ENCODE results near the gene CYTH4. TPM values are rescaled to one million over a fixed set of nuclear protein-coding genes. Genes with fewer than 3 reads are reported as not detected.

CYTH4 gene
- total and polyA plus RNA-seq, 4 donors, result 1.9 to 9.9 (median 5.9) TPM

GRCh38 chr22:37363261-37363992 is 81.1 kb downstream of the CYTH4 start:
- no peaks in the 10 kb centered on the region for H3K27me3 ChIP-seq (ENCODE audit: control insufficient read depth in 4 of 4, insufficient read depth in 4 of 4, low read length in 3 of 4)
- H3K4me1 ChIP-seq (ENCODE audit: control insufficient read depth in 4 of 4, insufficient read depth in 4 of 4, low read length in 3 of 4), result no peaks in the 10 kb centered on the region
- H3K9me3 ChIP-seq (ENCODE audit: control insufficient read depth in 4 of 4, low read length in 3 of 4), result no peaks in the 10 kb centered on the region
- DNase-seq (ENCODE audit: low spot score), result no peak
- H3K4me3 ChIP-seq (ENCODE audit: low read depth in 1 of 3, low read length in 3 of 3), result no peak overlapping the region
- no peak overlapping the region for H3K9ac ChIP-seq (ENCODE audit: low read depth in 1 of 2, low read length in 2 of 2)
- no peak for TF ChIP-seq REST (IDR thresholded peaks at IDR 0.05)
- no peak for TF ChIP-seq HNF4G (IDR thresholded peaks at IDR 0.05)
- TF ChIP-seq RAD21 (IDR thresholded peaks at IDR 0.05), result no peak
- 96% methylated on average over 15 of the region's 15 CpGs for WGBS
- H3K27ac ChIP-seq (ENCODE audit: low read depth in 1 of 2, low read length in 2 of 2), result no peak overlapping the region
- H3K36me3 ChIP-seq (ENCODE audit: control insufficient read depth in 4 of 4, insufficient read depth in 3 of 4, low read depth in 1 of 4, low read length in 3 of 4), result no peaks in the 10 kb centered on the region

Other genes starting within 250 kb of the CYTH4 start
- gene KCTD17, start 230.8 kb upstream of the CYTH4 start, total RNA-seq, result 1 to 10 TPM; 3.4 to 4.1 TPM
- gene KCTD17, start 230.8 kb upstream of the CYTH4 start, polyA plus RNA-seq, result 1 to 10 TPM; 2.0 to 5.2 TPM
- 10 to 100 TPM; 12.6 to 47.1 TPM for gene TMPRSS6, start 172.8 kb upstream of the CYTH4 start, total RNA-seq
- 10 to 100 TPM; 36.8 to 42.9 TPM for gene TMPRSS6, start 172.8 kb upstream of the CYTH4 start, polyA plus RNA-seq
- gene IL2RB, start 132.6 kb upstream of the CYTH4 start, total RNA-seq, result 1 to 10 TPM; 1.1 to 1.8 TPM
- 1 to 10 TPM; 1.3 TPM for gene IL2RB, start 132.6 kb upstream of the CYTH4 start, polyA plus RNA-seq
- gene C1QTNF6, start 94.3 kb upstream of the CYTH4 start, total RNA-seq, result 1 to 10 TPM; 3.7 to 4.2 TPM
- gene C1QTNF6, start 94.3 kb upstream of the CYTH4 start, polyA plus RNA-seq, result 1 to 10 TPM; 3.1 to 4.5 TPM
- gene SSTR3, start 70.0 kb upstream of the CYTH4 start, total RNA-seq, result under 1 TPM in 1 of 2 donors, not detected in 1; 0.19 TPM
- not detected for gene SSTR3, start 70.0 kb upstream of the CYTH4 start, polyA plus RNA-seq
- 10 to 100 TPM in 1 of 2 donors, 1 to 10 TPM in 1; 4.0 to 15.0 TPM for gene RAC2, start 38.2 kb upstream of the CYTH4 start, total RNA-seq
- gene RAC2, start 38.2 kb upstream of the CYTH4 start, polyA plus RNA-seq, result 1 to 10 TPM; 6.1 to 8.7 TPM
- gene ELFN2, start 145.0 kb downstream of the CYTH4 start, total RNA-seq, result under 1 TPM; 0.08 to 0.19 TPM
- gene ELFN2, start 145.0 kb downstream of the CYTH4 start, polyA plus RNA-seq, result under 1 TPM in 1 of 2 donors, not detected in 1; 0.07 TPM
- gene MFNG, start 203.9 kb downstream of the CYTH4 start, total RNA-seq, result 1 to 10 TPM; 6.9 to 7.9 TPM
- gene MFNG, start 203.9 kb downstream of the CYTH4 start, polyA plus RNA-seq, result 10 to 100 TPM in 1 of 2 donors, 1 to 10 TPM in 1; 5.0 to 10.7 TPM
- 1 to 10 TPM; 7.8 to 8.9 TPM for gene CARD10, start 236.9 kb downstream of the CYTH4 start, total RNA-seq
- 10 to 100 TPM in 1 of 2 donors, 1 to 10 TPM in 1; 7.9 to 14.0 TPM for gene CARD10, start 236.9 kb downstream of the CYTH4 start, polyA plus RNA-seq